CD4-positive, CD25-positive, alpha-beta regulatory T cell (primary cell): ENCODE results near the gene CDH23. TPM values are rescaled to one million over a fixed set of nuclear protein-coding genes. Genes with fewer than 3 reads are reported as not detected.

Experiments
- ATAC-seq, 2 donors: fragments of 150-1000 bp; cut with Tn5 transposase; one replicate each; pipeline ENCODE4 v1.10.0; 2021; ENCODE audit warnings: low read depth in 2 of 2, moderate number of reproducible peaks in 2 of 2, moderate library complexity in 1 of 2
- DNase-seq, 3 donors: peaks; one replicate each; pipeline versions ENCODE4 v3.0.0 to v3.0.0-alpha.2; 2012 to 2022; ENCODE audit warnings: mixed read lengths in 1 of 3
- H3K27ac ChIP-seq: one replicate; pipeline ENCODE4 v1.7.0; 2013; ENCODE audit warnings: mild to moderate bottlenecking, low read length; ENCODE audit not compliant: insufficient read depth, poor library complexity, severe bottlenecking
- H3K27me3 ChIP-seq: one replicate; pipeline ENCODE4 v1.7.0; 2013; ENCODE audit warnings: low read length; ENCODE audit not compliant: control insufficient read depth, insufficient read depth
- H3K36me3 ChIP-seq: one replicate; pipeline ENCODE4 v1.7.0; 2013; ENCODE audit warnings: mild to moderate bottlenecking, low read length, moderate library complexity; ENCODE audit not compliant: control insufficient read depth, insufficient read depth
- H3K4me1 ChIP-seq: 2 replicates; pipeline ENCODE4 v1.7.0; 2013; ENCODE audit warnings: mild to moderate bottlenecking, low read length; ENCODE audit not compliant: insufficient read depth, control insufficient read depth, poor library complexity, severe bottlenecking
- H3K4me3 ChIP-seq: one replicate; pipeline ENCODE4 v1.7.0; 2013; ENCODE audit warnings: low read depth, mild to moderate bottlenecking, low read length, moderate library complexity
- H3K9me3 ChIP-seq, 2 experiments: 1 replicate in 1 of 2; 2 replicates in 1 of 2; pipeline ENCODE4 v1.7.0; 2013; ENCODE audit warnings: low read length in 2 of 2, mild to moderate bottlenecking in 1 of 2, moderate library complexity in 1 of 2; ENCODE audit not compliant: control insufficient read depth in 2 of 2
- H3K27ac Mint-ChIP-seq, 3 donors: one replicate each; pipeline ENCODE4 v1.8.0; 2020 to 2022; ENCODE audit warnings: mild to moderate bottlenecking in 3 of 3, mixed read lengths in 3 of 3, moderate library complexity in 2 of 3
- H3K27me3 Mint-ChIP-seq: one replicate; pipeline ENCODE4 v1.8.0; 2022; ENCODE audit warnings: mild to moderate bottlenecking, mixed read lengths
- H3K36me3 Mint-ChIP-seq: one replicate; pipeline ENCODE4 v1.8.0; 2020; ENCODE audit warnings: mixed read lengths
- H3K4me1 Mint-ChIP-seq, 4 donors: one replicate each; pipeline ENCODE4 v1.8.0; 2020 to 2022; ENCODE audit warnings: mixed read lengths in 4 of 4, mild to moderate bottlenecking in 1 of 4
- H3K4me3 Mint-ChIP-seq, 4 donors: one replicate each; pipeline ENCODE4 v1.8.0; 2020 to 2022; ENCODE audit warnings: mild to moderate bottlenecking in 4 of 4, mixed read lengths in 4 of 4, moderate library complexity in 3 of 4
- H3K9me3 Mint-ChIP-seq, 7 donors: one replicate each; pipeline ENCODE4 v1.8.0; 2020 to 2022; ENCODE audit warnings: mixed read lengths in 7 of 7, mild to moderate bottlenecking in 3 of 7, moderate library complexity in 2 of 7
- polyA plus RNA-seq, 4 donors: library from polyadenylated mRNA; unstranded; fragments of 300-500 nt; fragmentation: Illumina TruSeq; gene quantifications; one replicate each; pipeline ENCODE4 v1.2.3, GENCODE V29; 2021
- total RNA-seq: library from RNA; stranded (reverse); gene quantifications from one replicate; pipeline ENCODE4 v1.2.3, GENCODE V29; 2022

CDH23 gene
- total and polyA plus RNA-seq, 5 donors from 2014 or later: 0.17 to 5.6 (median 1.1) TPM

- DNase-seq: no peak
- H3K27me3 Mint-ChIP-seq: peaks cover under 1% of the 10 kb centered on the region
- H3K27ac Mint-ChIP-seq: no peak overlapping the region
- H3K4me1 Mint-ChIP-seq: peaks cover 0 to 22% (median 8%) of the 10 kb centered on the region in 4 donors
- peaks cover 18% of the 10 kb centered on the region for H3K4me1 ChIP-seq
- H3K36me3 ChIP-seq: no peaks in the 10 kb centered on the region
- no peak overlapping the region for H3K4me3 Mint-ChIP-seq
- no peak overlapping the region for H3K27ac ChIP-seq
- no peak for ATAC-seq
- no peaks in the 10 kb centered on the region for H3K36me3 Mint-ChIP-seq
- H3K27me3 ChIP-seq: no peaks in the 10 kb centered on the region
- H3K4me3 ChIP-seq: no peak overlapping the region
- no peaks in the 10 kb centered on the region for H3K9me3 Mint-ChIP-seq
- no peaks in the 10 kb centered on the region for H3K9me3 ChIP-seq
These were observed 306.9 kb downstream of the CDH23 start for GRCh38 chr10:71703577-71703976.

DNA sequence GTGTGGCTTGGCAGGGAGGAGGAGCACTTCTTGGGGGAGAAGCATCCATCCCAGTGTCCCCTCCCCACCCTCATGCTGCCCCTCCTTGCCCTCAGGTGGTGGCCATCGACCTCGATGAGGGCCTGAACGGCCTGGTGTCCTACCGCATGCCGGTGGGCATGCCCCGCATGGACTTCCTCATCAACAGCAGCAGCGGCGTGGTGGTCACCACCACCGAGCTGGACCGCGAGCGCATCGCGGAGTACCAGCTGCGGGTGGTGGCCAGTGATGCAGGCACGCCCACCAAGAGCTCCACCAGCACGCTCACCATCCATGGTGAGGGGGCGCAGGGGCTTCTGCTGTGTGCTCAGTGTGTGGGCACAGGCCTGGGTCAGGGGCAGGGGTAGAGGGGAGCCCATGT is 308.1 kb downstream of the CDH23 start:
- H3K27ac Mint-ChIP-seq: no peak overlapping the region
- H3K27me3 Mint-ChIP-seq: no peaks in the 10 kb centered on the region
- Histone ChIP-seq H3K4me1 (peaks cover 16% of the 10 kb centered on the region), H3K27me3 (no peaks in the 10 kb centered on the region), H3K9me3 (no peaks in the 10 kb centered on the region), H3K27ac (no peak overlapping the region), H3K36me3 (no peaks in the 10 kb centered on the region), H3K4me3 (no peak overlapping the region)
- H3K4me1 Mint-ChIP-seq: peaks cover 0 to 21% (median 5%) of the 10 kb centered on the region in 4 donors
- no peak for DNase-seq
- no peaks in the 10 kb centered on the region for H3K36me3 Mint-ChIP-seq
- no peak for ATAC-seq
- no peaks in the 10 kb centered on the region for H3K9me3 Mint-ChIP-seq
- H3K4me3 Mint-ChIP-seq: no peak overlapping the region

DNA sequence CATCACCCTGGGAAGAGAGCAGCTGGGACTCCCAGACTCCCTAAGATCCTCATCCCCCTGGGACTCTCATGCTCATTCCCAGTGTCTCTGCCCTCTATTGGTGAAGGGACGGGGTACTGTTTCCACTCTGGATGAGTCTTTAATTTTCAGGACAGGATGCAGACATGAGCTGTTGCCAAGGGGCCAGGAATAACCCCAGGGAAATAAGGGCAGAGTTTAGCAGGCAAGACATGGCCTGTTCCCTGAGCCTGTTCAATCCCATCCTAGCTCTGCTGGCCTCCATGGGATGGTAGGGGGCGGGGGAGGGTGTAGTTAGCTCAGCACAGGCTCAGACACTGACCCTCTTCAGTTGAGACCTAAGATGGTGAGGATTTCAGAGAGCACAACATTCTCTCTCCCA is 308.9 kb downstream of the CDH23 start:
- no peak overlapping the region for H3K4me3 Mint-ChIP-seq
- Histone ChIP-seq H3K27ac (no peak overlapping the region), H3K27me3 (no peaks in the 10 kb centered on the region), H3K4me3 (no peak overlapping the region), H3K4me1 (peaks cover 16% of the 10 kb centered on the region), H3K36me3 (no peaks in the 10 kb centered on the region), H3K9me3 (no peaks in the 10 kb centered on the region)
- no peaks in the 10 kb centered on the region for H3K9me3 Mint-ChIP-seq
- H3K36me3 Mint-ChIP-seq: no peaks in the 10 kb centered on the region
- peak overlapping the region in 1 of 3 donors; percentile 24 for H3K27ac Mint-ChIP-seq
- DNase-seq (no peak), ATAC-seq (no peak)
- peaks cover 0 to 28% (median 8%) of the 10 kb centered on the region in 4 donors for H3K4me1 Mint-ChIP-seq
- no peaks in the 10 kb centered on the region for H3K27me3 Mint-ChIP-seq

DNA sequence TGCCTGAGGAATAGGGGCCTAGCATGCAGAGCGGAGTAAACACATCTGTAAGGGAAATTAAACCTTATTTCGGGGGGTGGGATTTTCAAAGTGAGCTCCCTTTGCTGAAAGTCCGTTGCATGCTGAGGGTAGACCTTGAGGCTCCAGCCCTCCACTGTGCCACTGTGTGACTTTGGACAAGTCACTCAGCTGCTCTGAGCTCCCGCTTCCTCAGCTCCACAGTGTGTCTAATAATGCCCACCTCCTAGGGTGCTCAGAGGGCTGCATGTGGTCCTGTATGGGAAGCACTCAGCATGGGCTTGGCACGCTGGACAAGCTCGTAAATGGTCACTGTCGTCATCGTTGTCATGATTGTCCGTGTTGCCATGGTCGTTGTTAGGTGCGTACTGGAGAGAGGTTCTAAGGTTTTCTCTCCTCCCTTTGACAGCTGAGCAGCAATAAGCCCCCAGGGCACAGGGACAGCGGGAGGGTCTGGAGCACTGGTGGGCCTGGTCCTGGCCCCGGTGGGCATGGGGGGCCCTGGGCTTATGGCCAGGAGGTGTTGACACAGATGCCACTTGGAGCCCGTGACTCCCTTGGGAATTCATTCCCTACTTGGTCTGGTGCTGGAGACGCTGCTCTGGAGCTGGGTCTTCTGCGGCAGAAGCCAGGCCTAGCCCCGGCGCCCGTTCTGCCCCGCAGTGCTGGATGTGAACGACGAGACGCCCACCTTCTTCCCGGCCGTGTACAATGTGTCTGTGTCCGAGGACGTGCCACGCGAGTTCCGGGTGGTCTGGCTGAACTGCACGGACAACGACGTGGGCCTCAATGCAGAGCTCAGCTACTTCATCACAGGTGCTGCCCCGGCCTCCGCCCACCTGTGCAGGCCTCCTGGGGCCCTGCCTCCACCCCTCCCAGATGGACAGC is 309.7 kb downstream of the CDH23 start:
- H3K4me1 Mint-ChIP-seq: peaks cover under 1 to 32% (median 8%) of the 10 kb centered on the region in 4 donors
- no peak overlapping the region for H3K27ac ChIP-seq
- peaks cover 14% of the 10 kb centered on the region for H3K4me1 ChIP-seq
- H3K9me3 ChIP-seq: no peaks in the 10 kb centered on the region
- ATAC-seq: no peak
- no peaks in the 10 kb centered on the region for H3K36me3 ChIP-seq
- H3K9me3 Mint-ChIP-seq: no peaks in the 10 kb centered on the region
- no peaks in the 10 kb centered on the region for H3K27me3 Mint-ChIP-seq
- H3K4me3 ChIP-seq: no peak overlapping the region
- H3K27me3 ChIP-seq: no peaks in the 10 kb centered on the region
- no peak overlapping the region for H3K4me3 Mint-ChIP-seq
- DNase-seq: no peak
- no peaks in the 10 kb centered on the region for H3K36me3 Mint-ChIP-seq
- peak overlapping the region in 1 of 3 donors; percentile 24 for H3K27ac Mint-ChIP-seq

- Mint-ChIP-seq H3K4me1 (peaks cover 2 to 41% (median 14%) of the 10 kb centered on the region in 4 donors), H3K36me3 (no peaks in the 10 kb centered on the region), H3K27me3 (no peaks in the 10 kb centered on the region), H3K4me3 (peak overlapping the region in 1 of 4 donors; percentile 48), H3K9me3 (no peaks in the 10 kb centered on the region), H3K27ac (peak overlapping the region in 2 of 3 donors; percentile 59 to 82)
- Histone ChIP-seq H3K27me3 (no peaks in the 10 kb centered on the region), H3K4me1 (peaks cover 15% of the 10 kb centered on the region), H3K27ac (no peak overlapping the region), H3K9me3 (no peaks in the 10 kb centered on the region), H3K4me3 (no peak overlapping the region), H3K36me3 (no peaks in the 10 kb centered on the region)
- no peak for DNase-seq
- no peak for ATAC-seq
These were observed 310.6 kb downstream of the CDH23 start for GRCh38 chr10:71707240-71707789.

DNA sequence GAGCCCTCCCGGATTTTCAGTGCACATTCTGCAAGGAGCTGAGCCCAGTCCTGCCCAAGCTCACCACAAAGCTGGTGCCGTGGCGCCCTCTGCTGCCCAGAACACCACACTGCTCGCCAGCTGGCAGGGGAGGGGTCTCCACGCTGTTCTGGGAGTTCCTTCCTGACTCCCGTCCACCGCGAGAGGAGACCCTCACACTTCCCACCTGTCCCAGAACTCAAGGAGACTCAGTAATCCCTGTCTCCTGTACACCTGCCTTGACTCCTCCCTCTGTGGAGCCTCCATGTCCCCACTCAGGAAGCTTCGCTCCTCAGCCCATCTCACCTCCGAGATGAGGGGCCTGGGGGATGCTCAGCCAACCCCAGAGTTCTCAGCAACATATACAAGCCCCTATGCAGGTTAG is 311.6 kb downstream of the CDH23 start:
- Mint-ChIP-seq H3K27me3 (no peaks in the 10 kb centered on the region), H3K4me1 (peaks cover 5 to 51% (median 20%) of the 10 kb centered on the region in 4 donors), H3K27ac (peak overlapping the region; percentile 59 to 90 (median 82)), H3K4me3 (peak overlapping the region in 1 of 4 donors; percentile 25), H3K36me3 (no peaks in the 10 kb centered on the region), H3K9me3 (no peaks in the 10 kb centered on the region)
- H3K27ac ChIP-seq: no peak overlapping the region
- no peaks in the 10 kb centered on the region for H3K36me3 ChIP-seq
- ATAC-seq (peak in 1 of 2 donors; percentile 43), DNase-seq (peak; percentile 30 to 62 (median 56))
- no peak overlapping the region for H3K4me3 ChIP-seq
- H3K27me3 ChIP-seq: no peaks in the 10 kb centered on the region
- no peaks in the 10 kb centered on the region for H3K9me3 ChIP-seq
- peaks cover 25% of the 10 kb centered on the region for H3K4me1 ChIP-seq

DNA sequence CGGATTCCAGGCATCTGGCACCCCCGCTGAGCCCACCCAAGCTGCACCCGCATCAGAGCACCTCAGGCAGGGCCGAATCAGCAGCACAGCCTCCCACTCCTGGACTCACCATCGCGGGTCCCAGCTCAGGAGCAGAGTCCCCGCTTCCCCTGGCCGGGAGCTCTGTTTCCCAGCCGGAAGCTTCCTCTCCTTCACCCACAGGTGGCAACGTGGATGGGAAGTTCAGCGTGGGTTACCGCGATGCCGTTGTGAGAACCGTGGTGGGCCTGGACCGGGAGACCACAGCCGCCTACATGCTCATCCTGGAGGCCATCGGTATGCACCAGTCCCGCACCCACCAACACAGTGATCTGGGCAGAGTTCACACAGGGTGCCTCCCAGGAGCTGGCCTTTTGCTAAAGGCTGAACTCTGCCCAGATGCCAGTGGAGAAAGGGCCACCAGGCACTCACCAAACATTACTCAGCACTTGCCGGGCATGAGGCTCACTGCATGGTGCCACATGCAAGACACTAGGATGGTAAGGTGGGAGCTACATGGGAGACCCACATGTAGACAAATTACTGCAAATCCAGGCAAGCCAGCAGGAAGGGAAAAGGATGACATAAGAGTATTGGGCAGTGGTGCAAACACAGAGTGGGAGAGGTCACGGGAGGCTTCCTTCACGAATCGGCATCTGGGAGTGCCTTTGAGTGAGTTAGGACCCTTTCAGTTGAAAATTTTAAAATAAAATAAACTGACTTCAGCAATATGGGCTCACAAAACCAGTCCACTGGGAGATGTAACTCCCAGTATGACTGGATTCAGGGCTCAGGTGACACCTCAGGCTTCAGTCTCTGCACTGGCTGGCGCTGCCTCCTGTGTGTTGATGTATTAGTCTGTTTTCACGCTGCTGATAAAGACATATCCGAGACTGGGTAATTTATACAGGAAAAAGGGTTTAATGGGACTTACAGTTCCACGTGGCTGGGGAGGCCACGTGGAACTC is 312.5 kb downstream of the CDH23 start:
- DNase-seq (no peak), ATAC-seq (no peak)
- H3K27me3 Mint-ChIP-seq: no peaks in the 10 kb centered on the region
- Histone ChIP-seq H3K36me3 (no peaks in the 10 kb centered on the region), H3K27me3 (no peaks in the 10 kb centered on the region), H3K9me3 (no peaks in the 10 kb centered on the region), H3K27ac (no peak overlapping the region), H3K4me1 (peaks cover 34% of the 10 kb centered on the region), H3K4me3 (no peak overlapping the region)
- H3K36me3 Mint-ChIP-seq: no peaks in the 10 kb centered on the region
- H3K4me3 Mint-ChIP-seq: peak overlapping the region in 2 of 4 donors; percentile 2 to 25
- H3K4me1 Mint-ChIP-seq: peaks cover 8 to 60% (median 25%) of the 10 kb centered on the region in 4 donors
- H3K9me3 Mint-ChIP-seq: no peaks in the 10 kb centered on the region
- peak overlapping the region; percentile 32 to 80 (median 32) for H3K27ac Mint-ChIP-seq
